ENCODE data around the gene FBLN2. TPM values are rescaled to one million over a fixed set of nuclear protein-coding genes. Genes with fewer than 3 reads are reported as not detected.
"Not testable (repeated sequence)": the region's sequence is repeated elsewhere in the genome, so short reads cannot be mapped to it uniquely, and the experiment has no call there.

FBLN2 gene
- total RNA-seq, 1 donor from 2014 or later = 236 TPM

- DNase-seq (ENCODE audit: low spot score) (no peak), ATAC-seq (no peak)
- intact Hi-C loops (cut with DNase I) = no loop called here
Measured at GRCh38 chr3:13561376-13561775, 12.5 kb downstream of the FBLN2 start.

- intact Hi-C loops (cut with DNase I) = no loop called here
- ATAC-seq (no peak), DNase-seq (ENCODE audit: low spot score) (no peak)
Measured at GRCh38 chr3:13561967-13562366, 13.0 kb downstream of the FBLN2 start.

GRCh38 chr3:13562421-13562820, 13.5 kb downstream of the FBLN2 start:
- intact Hi-C loops (cut with DNase I); ATAC-seq; DNase-seq (ENCODE audit: low spot score): not testable (repeated sequence)

GRCh38 chr3:13563321-13563720, 14.4 kb downstream of the FBLN2 start:
- ATAC-seq (no peak), DNase-seq (ENCODE audit: low spot score) (no peak)
- intact Hi-C loops (cut with DNase I) = no loop called here

GRCh38 chr3:13563911-13564310, 15.0 kb downstream of the FBLN2 start:
- intact Hi-C loops (cut with DNase I) = no loop called here
- ATAC-seq (no peak), DNase-seq (ENCODE audit: low spot score) (no peak)

GRCh38 chr3:13564751-13565560, 16.0 kb downstream of the FBLN2 start:
- DNase-seq (ENCODE audit: low spot score) = no peak
- no peak for ATAC-seq
- intact Hi-C loops (cut with DNase I) = no loop called here

- ATAC-seq (no peak), DNase-seq (ENCODE audit: low spot score) (no peak)
- intact Hi-C loops (cut with DNase I) = no loop called here
Measured at GRCh38 chr3:13565581-13566452, 16.9 kb downstream of the FBLN2 start.

GRCh38 chr3:13566453-13566748, 17.5 kb downstream of the FBLN2 start:
- intact Hi-C loops (cut with DNase I) = no loop called here
- DNase-seq (ENCODE audit: low spot score) (no peak), ATAC-seq (no peak)

GRCh38 chr3:13566769-13567310, 17.9 kb downstream of the FBLN2 start:
- DNase-seq (ENCODE audit: low spot score) (no peak), ATAC-seq (no peak)
- intact Hi-C loops (cut with DNase I) = no loop called here

- DNase-seq (ENCODE audit: low spot score) (no peak), ATAC-seq (no peak)
- intact Hi-C loops (cut with DNase I) = no loop called here
Measured at GRCh38 chr3:13567684-13568514, 19.0 kb downstream of the FBLN2 start.

- intact Hi-C loops (cut with DNase I) = no loop called here
- DNase-seq (ENCODE audit: low spot score) (no peak), ATAC-seq (peak; percentile 4)
Measured at GRCh38 chr3:13568515-13569028, 19.6 kb downstream of the FBLN2 start.

GRCh38 chr3:13569201-13569600, 20.3 kb downstream of the FBLN2 start:
- intact Hi-C loops (cut with DNase I) = no loop called here
- DNase-seq (ENCODE audit: low spot score) = no peak
- no peak for ATAC-seq

GRCh38 chr3:13569641-13570390, 20.9 kb downstream of the FBLN2 start:
- intact Hi-C loops (cut with DNase I) = no loop called here
- ATAC-seq (no peak), DNase-seq (ENCODE audit: low spot score) (no peak)

- no peak for DNase-seq (ENCODE audit: low spot score)
- no peak for ATAC-seq
- intact Hi-C loops (cut with DNase I) = no loop called here
Measured at GRCh38 chr3:13570391-13571194, 21.7 kb downstream of the FBLN2 start.

- ATAC-seq = no peak
- intact Hi-C loops (cut with DNase I) = no loop called here
- DNase-seq (ENCODE audit: low spot score) = no peak
Measured at GRCh38 chr3:13571264-13571663, 22.3 kb downstream of the FBLN2 start.

GRCh38 chr3:13571831-13572750, 23.2 kb downstream of the FBLN2 start:
- intact Hi-C loops (cut with DNase I) = no loop called here
- no peak for DNase-seq (ENCODE audit: low spot score)
- no peak for ATAC-seq
